LNCAP (cell line): ENCODE results near the gene IFNL2.
"Not testable (repeated sequence)": the region's sequence is repeated elsewhere in the genome, so short reads cannot be mapped to it uniquely, and the experiment has no call there.

Experiments used
- CTCF ChIP-seq: fragments of 450-650 bp; IDR thresholded peaks from 2 replicates; pipeline ENCODE4 v1.5.1; 2017; ENCODE audit warnings: mild to moderate bottlenecking

The IFNL2 gene

GRCh38 chr19:39238209-39238608 lies 30.0 kb upstream of the IFNL2 start:
- TF ChIP-seq CTCF, result no peak

DNA sequence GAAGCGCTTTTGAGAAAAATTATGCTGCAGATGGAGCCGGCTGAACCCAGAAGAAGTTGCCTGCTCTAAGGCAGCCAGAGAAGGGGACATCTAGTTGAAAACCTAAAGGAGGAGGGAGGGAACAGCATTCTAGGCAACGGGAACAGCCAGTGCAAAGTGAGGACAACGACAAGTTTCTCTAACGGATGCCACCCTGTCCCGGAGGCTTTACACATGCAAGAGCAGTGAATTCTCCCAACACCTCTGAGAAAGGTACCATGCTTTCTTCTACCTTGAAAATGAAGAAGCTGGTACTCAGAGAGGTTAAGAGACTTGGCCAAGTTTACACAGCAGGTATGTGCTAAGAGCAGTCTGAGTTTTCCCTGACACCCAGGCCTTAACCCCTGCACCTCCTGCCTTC lies 29.3 kb upstream of the IFNL2 start:
- no peak for TF ChIP-seq CTCF

- TF ChIP-seq CTCF, result no peak
Measured at GRCh38 chr19:39240421-39240820, 27.8 kb upstream of the IFNL2 start.

GRCh38 chr19:39244410-39245100 lies 23.6 kb upstream of the IFNL2 start, which contains the start of gene IFNL3:
Gene IFNL3 (minus strand): TSS chr19:39245006. CDS start chr19:39244967, 39 bp downstream.
- TF ChIP-seq CTCF, result not testable (repeated sequence)

- no peak for TF ChIP-seq CTCF
Measured at GRCh38 chr19:39246951-39247669, 21.1 kb upstream of the IFNL2 start.

- no peak for TF ChIP-seq CTCF
Measured at GRCh38 chr19:39247701-39248664, 20.2 kb upstream of the IFNL2 start.

GRCh38 chr19:39248806-39249205 lies 19.4 kb upstream of the IFNL2 start, which contains the start of gene IFNL4:
Gene IFNL4 (minus strand): TSS chr19:39248856.
- no peak for TF ChIP-seq CTCF
